ENCODE data around the gene STUM. TPM values are rescaled to one million over a fixed set of nuclear protein-coding genes. Genes with fewer than 3 reads are reported as not detected.

STUM gene
- total and polyA plus RNA-seq, 2 experiments from 2014 or later = 0.23 to 1.3 TPM

DNA sequence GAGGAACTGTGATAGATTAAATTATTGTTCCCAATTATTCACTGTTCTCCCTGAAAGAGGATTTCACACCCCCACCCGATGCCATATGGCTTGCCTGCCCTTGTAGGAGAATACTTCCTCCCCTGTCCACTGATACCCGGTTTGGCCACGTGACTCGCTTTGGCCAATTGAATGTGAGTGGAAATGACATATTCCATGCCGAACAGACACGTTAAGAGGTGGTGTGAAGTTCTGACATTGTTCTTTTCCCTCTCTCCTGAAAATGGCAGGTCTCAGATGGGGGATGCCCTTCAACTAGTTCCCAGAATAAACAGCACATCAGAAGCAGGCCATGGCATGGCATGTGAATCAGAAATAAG is 5.3 kb downstream of the STUM start (continued):
- TF ChIP-seq, protein P1, sequence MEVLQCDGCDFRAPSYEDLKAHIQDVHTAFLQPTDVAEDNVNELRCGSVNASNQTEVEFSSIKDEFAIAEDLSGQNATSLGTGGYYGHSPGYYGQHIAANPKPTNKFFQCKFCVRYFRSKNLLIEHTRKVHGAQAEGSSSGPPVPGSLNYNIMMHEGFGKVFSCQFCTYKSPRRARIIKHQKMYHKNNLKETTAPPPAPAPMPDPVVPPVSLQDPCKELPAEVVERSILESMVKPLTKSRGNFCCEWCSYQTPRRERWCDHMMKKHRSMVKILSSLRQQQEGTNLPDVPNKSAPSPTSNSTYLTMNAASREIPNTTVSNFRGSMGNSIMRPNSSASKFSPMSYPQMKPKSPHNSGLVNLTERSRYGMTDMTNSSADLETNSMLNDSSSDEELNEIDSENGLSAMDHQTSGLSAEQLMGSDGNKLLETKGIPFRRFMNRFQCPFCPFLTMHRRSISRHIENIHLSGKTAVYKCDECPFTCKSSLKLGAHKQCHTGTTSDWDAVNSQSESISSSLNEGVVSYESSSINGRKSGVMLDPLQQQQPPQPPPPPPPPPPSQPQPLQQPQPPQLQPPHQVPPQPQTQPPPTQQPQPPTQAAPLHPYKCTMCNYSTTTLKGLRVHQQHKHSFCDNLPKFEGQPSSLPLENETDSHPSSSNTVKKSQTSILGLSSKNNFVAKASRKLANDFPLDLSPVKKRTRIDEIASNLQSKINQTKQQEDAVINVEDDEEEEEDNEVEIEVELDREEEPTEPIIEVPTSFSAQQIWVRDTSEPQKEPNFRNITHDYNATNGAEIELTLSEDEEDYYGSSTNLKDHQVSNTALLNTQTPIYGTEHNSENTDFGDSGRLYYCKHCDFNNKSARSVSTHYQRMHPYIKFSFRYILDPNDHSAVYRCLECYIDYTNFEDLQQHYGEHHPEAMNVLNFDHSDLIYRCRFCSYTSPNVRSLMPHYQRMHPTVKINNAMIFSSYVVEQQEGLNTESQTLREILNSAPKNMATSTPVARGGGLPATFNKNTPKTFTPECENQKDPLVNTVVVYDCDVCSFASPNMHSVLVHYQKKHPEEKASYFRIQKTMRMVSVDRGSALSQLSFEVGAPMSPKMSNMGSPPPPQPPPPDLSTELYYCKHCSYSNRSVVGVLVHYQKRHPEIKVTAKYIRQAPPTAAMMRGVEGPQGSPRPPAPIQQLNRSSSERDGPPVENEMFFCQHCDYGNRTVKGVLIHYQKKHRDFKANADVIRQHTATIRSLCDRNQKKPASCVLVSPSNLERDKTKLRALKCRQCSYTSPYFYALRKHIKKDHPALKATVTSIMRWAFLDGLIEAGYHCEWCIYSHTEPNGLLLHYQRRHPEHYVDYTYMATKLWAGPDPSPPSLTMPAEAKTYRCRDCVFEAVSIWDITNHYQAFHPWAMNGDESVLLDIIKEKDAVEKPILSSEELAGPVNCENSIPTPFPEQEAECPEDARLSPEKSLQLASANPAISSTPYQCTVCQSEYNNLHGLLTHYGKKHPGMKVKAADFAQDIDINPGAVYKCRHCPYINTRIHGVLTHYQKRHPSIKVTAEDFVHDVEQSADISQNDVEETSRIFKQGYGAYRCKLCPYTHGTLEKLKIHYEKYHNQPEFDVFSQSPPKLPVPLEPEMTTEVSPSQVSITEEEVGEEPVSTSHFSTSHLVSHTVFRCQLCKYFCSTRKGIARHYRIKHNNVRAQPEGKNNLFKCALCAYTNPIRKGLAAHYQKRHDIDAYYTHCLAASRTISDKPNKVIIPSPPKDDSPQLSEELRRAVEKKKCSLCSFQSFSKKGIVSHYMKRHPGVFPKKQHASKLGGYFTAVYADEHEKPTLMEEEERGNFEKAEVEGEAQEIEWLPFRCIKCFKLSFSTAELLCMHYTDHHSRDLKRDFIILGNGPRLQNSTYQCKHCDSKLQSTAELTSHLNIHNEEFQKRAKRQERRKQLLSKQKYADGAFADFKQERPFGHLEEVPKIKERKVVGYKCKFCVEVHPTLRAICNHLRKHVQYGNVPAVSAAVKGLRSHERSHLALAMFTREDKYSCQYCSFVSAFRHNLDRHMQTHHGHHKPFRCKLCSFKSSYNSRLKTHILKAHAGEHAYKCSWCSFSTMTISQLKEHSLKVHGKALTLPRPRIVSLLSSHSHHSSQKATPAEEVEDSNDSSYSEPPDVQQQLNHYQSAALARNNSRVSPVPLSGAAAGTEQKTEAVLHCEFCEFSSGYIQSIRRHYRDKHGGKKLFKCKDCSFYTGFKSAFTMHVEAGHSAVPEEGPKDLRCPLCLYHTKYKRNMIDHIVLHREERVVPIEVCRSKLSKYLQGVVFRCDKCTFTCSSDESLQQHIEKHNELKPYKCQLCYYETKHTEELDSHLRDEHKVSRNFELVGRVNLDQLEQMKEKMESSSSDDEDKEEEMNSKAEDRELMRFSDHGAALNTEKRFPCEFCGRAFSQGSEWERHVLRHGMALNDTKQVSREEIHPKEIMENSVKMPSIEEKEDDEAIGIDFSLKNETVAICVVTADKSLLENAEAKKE (CRISPR knock-in tag; IDR thresholded peaks at IDR 0.05) = no peak
- no peak for TF ChIP-seq EZH2phosphoT487 (IDR thresholded peaks at IDR 0.05; ENCODE audit: unreplicated experiment)

DNA sequence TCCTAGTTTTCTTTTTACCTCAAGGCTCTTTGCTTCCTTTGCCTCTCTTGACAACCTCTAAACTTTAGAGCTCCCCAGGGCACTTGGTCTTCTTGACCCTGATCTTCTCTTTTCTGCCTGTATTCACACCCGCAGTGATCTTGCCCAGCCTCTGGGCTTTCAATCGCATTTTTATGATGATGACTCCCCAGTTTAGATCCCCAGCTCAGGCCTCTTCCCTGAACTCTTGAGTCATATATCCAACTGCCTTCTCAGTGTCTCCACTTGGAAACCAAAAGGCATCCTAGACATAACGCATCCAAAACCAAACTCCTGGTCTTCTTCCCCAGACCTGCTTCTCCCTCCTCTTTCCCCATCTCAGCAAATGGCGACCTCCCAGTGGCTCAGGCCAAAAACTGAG is 6.5 kb downstream of the STUM start:
- Histone ChIP-seq H3K4me1 (ENCODE audit: insufficient read depth) (peaks cover 3% of the 10 kb centered on the region), H3K27me3 (ENCODE audit: insufficient read depth) (peaks cover 13% of the 10 kb centered on the region), H3K27ac (ENCODE audit: low read depth) (no peak overlapping the region), H3F3A (replicated peaks; ENCODE audit: low read depth) (no peaks in the 10 kb centered on the region), H3K79me2 (replicated peaks; ENCODE audit: insufficient read depth) (no peaks in the 10 kb centered on the region), H2AFZ (no peak overlapping the region), H4K20me1 (replicated peaks; ENCODE audit: insufficient read depth) (no peaks in the 10 kb centered on the region; the same call in 1 of the 2 replicates), H3K4me3 (no peak overlapping the region), H3K9me2 (ENCODE audit: insufficient read depth) (0 out of 2 replicates have a peak, but pooled peaks cover 4% of the 10 kb centered on the region), H3K36me3 (ENCODE audit: insufficient read depth) (no peaks in the 10 kb centered on the region), H3K4me2 (no peak overlapping the region)
- H3K27me3 Mint-ChIP-seq (ENCODE audit: insufficient read depth, low read depth, poor library complexity) = peaks cover 14% of the 10 kb centered on the region
- no peak overlapping the region for H3K27ac Mint-ChIP-seq
- ATAC-seq = no peak
- DNase-seq (ENCODE audit: low spot score) = no peak
- H3K4me1 Mint-ChIP-seq = peaks cover 16% of the 10 kb centered on the region
- H3K36me3 Mint-ChIP-seq (ENCODE audit: low read depth) = no peaks in the 10 kb centered on the region
- no peaks in the 10 kb centered on the region for H3K9me3 Mint-ChIP-seq
- no peak overlapping the region for H3K4me3 Mint-ChIP-seq
- TF ChIP-seq EZH2phosphoT487 (IDR thresholded peaks at IDR 0.05; ENCODE audit: unreplicated experiment) (no peak), CREB1 (CRISPR knock-in tag; IDR thresholded peaks at IDR 0.05; ENCODE audit: low read depth) (no peak), ZNF114 (CRISPR knock-in tag; IDR thresholded peaks at IDR 0.05) (no peak), POLR2AphosphoS5 (IDR thresholded peaks at IDR 0.05; ENCODE audit: low read depth) (no peak), ZNF331 (CRISPR knock-in tag; IDR thresholded peaks at IDR 0.05; ENCODE audit: low read depth) (no peak)
- TF ChIP-seq, protein P2, sequence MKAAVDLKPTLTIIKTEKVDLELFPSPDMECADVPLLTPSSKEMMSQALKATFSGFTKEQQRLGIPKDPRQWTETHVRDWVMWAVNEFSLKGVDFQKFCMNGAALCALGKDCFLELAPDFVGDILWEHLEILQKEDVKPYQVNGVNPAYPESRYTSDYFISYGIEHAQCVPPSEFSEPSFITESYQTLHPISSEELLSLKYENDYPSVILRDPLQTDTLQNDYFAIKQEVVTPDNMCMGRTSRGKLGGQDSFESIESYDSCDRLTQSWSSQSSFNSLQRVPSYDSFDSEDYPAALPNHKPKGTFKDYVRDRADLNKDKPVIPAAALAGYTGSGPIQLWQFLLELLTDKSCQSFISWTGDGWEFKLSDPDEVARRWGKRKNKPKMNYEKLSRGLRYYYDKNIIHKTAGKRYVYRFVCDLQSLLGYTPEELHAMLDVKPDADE (IDR thresholded peaks at IDR 0.05) = no peak
- TF ChIP-seq, protein P3, sequence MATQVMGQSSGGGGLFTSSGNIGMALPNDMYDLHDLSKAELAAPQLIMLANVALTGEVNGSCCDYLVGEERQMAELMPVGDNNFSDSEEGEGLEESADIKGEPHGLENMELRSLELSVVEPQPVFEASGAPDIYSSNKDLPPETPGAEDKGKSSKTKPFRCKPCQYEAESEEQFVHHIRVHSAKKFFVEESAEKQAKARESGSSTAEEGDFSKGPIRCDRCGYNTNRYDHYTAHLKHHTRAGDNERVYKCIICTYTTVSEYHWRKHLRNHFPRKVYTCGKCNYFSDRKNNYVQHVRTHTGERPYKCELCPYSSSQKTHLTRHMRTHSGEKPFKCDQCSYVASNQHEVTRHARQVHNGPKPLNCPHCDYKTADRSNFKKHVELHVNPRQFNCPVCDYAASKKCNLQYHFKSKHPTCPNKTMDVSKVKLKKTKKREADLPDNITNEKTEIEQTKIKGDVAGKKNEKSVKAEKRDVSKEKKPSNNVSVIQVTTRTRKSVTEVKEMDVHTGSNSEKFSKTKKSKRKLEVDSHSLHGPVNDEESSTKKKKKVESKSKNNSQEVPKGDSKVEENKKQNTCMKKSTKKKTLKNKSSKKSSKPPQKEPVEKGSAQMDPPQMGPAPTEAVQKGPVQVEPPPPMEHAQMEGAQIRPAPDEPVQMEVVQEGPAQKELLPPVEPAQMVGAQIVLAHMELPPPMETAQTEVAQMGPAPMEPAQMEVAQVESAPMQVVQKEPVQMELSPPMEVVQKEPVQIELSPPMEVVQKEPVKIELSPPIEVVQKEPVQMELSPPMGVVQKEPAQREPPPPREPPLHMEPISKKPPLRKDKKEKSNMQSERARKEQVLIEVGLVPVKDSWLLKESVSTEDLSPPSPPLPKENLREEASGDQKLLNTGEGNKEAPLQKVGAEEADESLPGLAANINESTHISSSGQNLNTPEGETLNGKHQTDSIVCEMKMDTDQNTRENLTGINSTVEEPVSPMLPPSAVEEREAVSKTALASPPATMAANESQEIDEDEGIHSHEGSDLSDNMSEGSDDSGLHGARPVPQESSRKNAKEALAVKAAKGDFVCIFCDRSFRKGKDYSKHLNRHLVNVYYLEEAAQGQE (IDR thresholded peaks at IDR 0.05; ENCODE audit: unreplicated experiment) = no peak
- TF ChIP-seq, protein P4, sequence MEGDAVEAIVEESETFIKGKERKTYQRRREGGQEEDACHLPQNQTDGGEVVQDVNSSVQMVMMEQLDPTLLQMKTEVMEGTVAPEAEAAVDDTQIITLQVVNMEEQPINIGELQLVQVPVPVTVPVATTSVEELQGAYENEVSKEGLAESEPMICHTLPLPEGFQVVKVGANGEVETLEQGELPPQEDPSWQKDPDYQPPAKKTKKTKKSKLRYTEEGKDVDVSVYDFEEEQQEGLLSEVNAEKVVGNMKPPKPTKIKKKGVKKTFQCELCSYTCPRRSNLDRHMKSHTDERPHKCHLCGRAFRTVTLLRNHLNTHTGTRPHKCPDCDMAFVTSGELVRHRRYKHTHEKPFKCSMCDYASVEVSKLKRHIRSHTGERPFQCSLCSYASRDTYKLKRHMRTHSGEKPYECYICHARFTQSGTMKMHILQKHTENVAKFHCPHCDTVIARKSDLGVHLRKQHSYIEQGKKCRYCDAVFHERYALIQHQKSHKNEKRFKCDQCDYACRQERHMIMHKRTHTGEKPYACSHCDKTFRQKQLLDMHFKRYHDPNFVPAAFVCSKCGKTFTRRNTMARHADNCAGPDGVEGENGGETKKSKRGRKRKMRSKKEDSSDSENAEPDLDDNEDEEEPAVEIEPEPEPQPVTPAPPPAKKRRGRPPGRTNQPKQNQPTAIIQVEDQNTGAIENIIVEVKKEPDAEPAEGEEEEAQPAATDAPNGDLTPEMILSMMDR (conservative IDR thresholded peaks at IDR 0.05; ENCODE audit: low read depth in 2 of 2) = no peak
